Retinal pigment epithelial cell (primary cell): ENCODE results near the gene EIF3L.

ENCODE experiments used
- DNase-seq: peaks from one replicate; pipeline ENCODE4 v3.0.0-alpha.2; 2010; ENCODE audit warnings: low read depth
- H3K4me3 ChIP-seq: 2 replicates; pipeline ENCODE4 v1.5.1; 2011; ENCODE audit warnings: mild to moderate bottlenecking, low read length, control low read depth, moderate library complexity
- TF ChIP-seq, protein P1 (sequence below): conservative IDR thresholded peaks from 2 replicates; pipeline ENCODE4 v1.5.1; 2011; ENCODE audit warnings: low read depth, low read length, control low read depth, inconsistent platforms

Gene EIF3L

GRCh38 chr22:37918580-37919270, 69.5 kb downstream of the EIF3L start:
- H3K4me3 ChIP-seq, result no peak overlapping the region
- TF ChIP-seq, protein P1, sequence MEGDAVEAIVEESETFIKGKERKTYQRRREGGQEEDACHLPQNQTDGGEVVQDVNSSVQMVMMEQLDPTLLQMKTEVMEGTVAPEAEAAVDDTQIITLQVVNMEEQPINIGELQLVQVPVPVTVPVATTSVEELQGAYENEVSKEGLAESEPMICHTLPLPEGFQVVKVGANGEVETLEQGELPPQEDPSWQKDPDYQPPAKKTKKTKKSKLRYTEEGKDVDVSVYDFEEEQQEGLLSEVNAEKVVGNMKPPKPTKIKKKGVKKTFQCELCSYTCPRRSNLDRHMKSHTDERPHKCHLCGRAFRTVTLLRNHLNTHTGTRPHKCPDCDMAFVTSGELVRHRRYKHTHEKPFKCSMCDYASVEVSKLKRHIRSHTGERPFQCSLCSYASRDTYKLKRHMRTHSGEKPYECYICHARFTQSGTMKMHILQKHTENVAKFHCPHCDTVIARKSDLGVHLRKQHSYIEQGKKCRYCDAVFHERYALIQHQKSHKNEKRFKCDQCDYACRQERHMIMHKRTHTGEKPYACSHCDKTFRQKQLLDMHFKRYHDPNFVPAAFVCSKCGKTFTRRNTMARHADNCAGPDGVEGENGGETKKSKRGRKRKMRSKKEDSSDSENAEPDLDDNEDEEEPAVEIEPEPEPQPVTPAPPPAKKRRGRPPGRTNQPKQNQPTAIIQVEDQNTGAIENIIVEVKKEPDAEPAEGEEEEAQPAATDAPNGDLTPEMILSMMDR, result no peak
- DNase-seq, result no peak

- TF ChIP-seq, protein P1, result no peak
- DNase-seq, result no peak
- no peak overlapping the region for H3K4me3 ChIP-seq
Observed at GRCh38 chr22:37920126-37920525, 70.9 kb downstream of the EIF3L start.

GRCh38 chr22:37922191-37922590, 73.0 kb downstream of the EIF3L start:
- TF ChIP-seq, protein P1, result no peak
- no peak for DNase-seq

GRCh38 chr22:37923927-37924326, 74.7 kb downstream of the EIF3L start:
- TF ChIP-seq, protein P1, result no peak
- no peak for DNase-seq
- no peak overlapping the region for H3K4me3 ChIP-seq

More at GRCh38 chr22:37922191-37922590, 73.0 kb downstream of the EIF3L start:
- no peak overlapping the region for H3K4me3 ChIP-seq

GRCh38 chr22:37924386-37925065, 75.3 kb downstream of the EIF3L start:
- TF ChIP-seq, protein P1, result no peak
- DNase-seq, result no peak
- H3K4me3 ChIP-seq, result no peak overlapping the region

DNA sequence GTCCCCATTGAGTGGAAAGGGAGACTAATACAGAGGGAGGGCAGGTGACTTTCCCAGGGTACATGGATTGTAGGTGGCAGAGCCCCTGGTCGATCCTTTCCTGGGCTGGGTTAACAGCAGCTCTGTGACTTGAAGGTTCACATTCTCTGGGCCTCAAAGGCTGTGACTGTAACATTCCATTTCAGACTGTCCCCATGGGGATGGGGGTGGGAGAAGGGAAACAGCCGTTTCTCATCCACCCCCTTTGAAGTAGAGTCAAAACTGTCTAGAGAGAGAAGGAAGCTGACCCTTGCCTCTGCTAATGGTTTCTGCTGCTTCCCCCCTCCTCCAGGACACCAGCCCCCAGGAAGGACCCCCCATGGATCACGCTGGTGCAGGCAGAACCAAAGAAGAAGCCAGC, 76.1 kb downstream of the EIF3L start:
- TF ChIP-seq, protein P1, result no peak
- H3K4me3 ChIP-seq, result no peak overlapping the region
- DNase-seq, result no peak

DNA sequence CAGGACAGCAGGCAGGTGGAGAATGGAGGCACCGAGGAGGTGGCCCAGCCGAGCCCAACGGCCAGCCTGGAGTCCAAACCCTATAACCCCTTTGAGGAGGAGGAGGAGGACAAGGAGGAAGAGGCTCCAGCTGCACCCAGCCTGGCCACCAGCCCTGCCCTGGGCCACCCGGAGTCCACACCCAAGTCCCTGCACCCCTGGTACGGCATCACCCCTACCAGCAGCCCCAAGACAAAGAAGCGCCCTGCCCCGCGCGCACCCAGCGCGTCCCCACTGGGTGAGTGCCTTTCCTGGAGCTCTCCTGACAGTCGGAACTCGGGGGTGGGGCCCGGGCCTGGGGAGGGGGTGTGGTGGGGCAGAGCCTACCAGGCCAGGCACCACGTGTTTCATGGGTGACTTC, 76.5 kb downstream of the EIF3L start:
- DNase-seq, result no peak
- H3K4me3 ChIP-seq, result no peak overlapping the region
- TF ChIP-seq, protein P1, result no peak
